HEK293T (cell line): ENCODE measurements around the gene AGAP1.

Experiments used
- ARNT ChIP-seq: fragments of 450-650 bp; IDR thresholded peaks from 2 replicates; pipeline ENCODE4 v1.6.1; 2017; ENCODE audit warnings: mild to moderate bottlenecking
- BHLHE40 ChIP-seq: fragments of 450-650 bp; IDR thresholded peaks from 2 replicates; pipeline ENCODE4 v1.6.1; 2016; ENCODE audit warnings: mild to moderate bottlenecking, moderate library complexity, borderline replicate concordance
- CTBP1 ChIP-seq: fragments of 450-650 bp; IDR thresholded peaks from 2 replicates; pipeline ENCODE4 v1.6.1; 2016; ENCODE audit warnings: borderline replicate concordance
- ELF4 ChIP-seq: fragments of 450-650 bp; IDR thresholded peaks from 2 replicates; pipeline ENCODE4 v1.6.1; 2017; ENCODE audit warnings: antibody characterized with exemption
- FOXA1 ChIP-seq: fragments of 450-650 bp; IDR thresholded peaks from 2 replicates; pipeline ENCODE4 v1.6.1; 2016; ENCODE audit warnings: mild to moderate bottlenecking
- FOXK2 ChIP-seq: fragments of 450-650 bp; IDR thresholded peaks from 2 replicates; pipeline ENCODE4 v1.6.1; 2016; ENCODE audit warnings: mild to moderate bottlenecking
- FOXM1 ChIP-seq: fragments of 450-650 bp; IDR thresholded peaks from 2 replicates; pipeline ENCODE4 v1.6.1; 2017; ENCODE audit warnings: mild to moderate bottlenecking, borderline replicate concordance
- HDGF ChIP-seq: fragments of 450-650 bp; IDR thresholded peaks from 2 replicates; pipeline ENCODE4 v1.6.1; 2017; ENCODE audit warnings: antibody characterized with exemption, borderline replicate concordance
- LEF1 ChIP-seq: fragments of 450-650 bp; IDR thresholded peaks from 2 replicates; pipeline ENCODE4 v1.6.1; 2017; ENCODE audit warnings: mild to moderate bottlenecking, borderline replicate concordance
- NFRKB ChIP-seq: fragments of 450-650 bp; IDR thresholded peaks from 2 replicates; pipeline ENCODE4 v1.6.1; 2016; ENCODE audit warnings: mild to moderate bottlenecking, moderate library complexity
- PKNOX1 ChIP-seq: fragments of 450-650 bp; IDR thresholded peaks from 2 replicates; pipeline ENCODE4 v1.6.1; 2016
- SP1 ChIP-seq: fragments of 450-650 bp; IDR thresholded peaks from 2 replicates; pipeline ENCODE4 v1.6.1; 2017
- SUZ12 ChIP-seq: fragments of 450-650 bp; IDR thresholded peaks from 2 replicates; pipeline ENCODE4 v1.6.1; 2016; ENCODE audit warnings: mild to moderate bottlenecking
- TARDBP ChIP-seq: fragments of 450-650 bp; IDR thresholded peaks from 2 replicates; pipeline ENCODE4 v1.6.1; 2016

GRCh38 chr2:235570966-235571692, 77.3 kb downstream of the AGAP1 start:
- TF ChIP-seq NFRKB (no peak), SP1 (no peak), HDGF (no peak), FOXM1 (no peak), SUZ12 (no peak), FOXA1 (no peak), ELF4 (no peak), ARNT (no peak), PKNOX1 (no peak), CTBP1 (no peak), FOXK2 (no peak), BHLHE40 (no peak), LEF1 (no peak), TARDBP (no peak)
